ENCODE results near the gene FHAD1.

The FHAD1 gene

GRCh38 chr1:15282038-15282437 lies 35.0 kb downstream of the FHAD1 start:
- H3K4me3 ChIP-seq (ENCODE audit: low read depth, low read length), result no peak overlapping the region
- DNase-seq (ENCODE audit: low read depth), result no peak
- TF ChIP-seq, protein P1, sequence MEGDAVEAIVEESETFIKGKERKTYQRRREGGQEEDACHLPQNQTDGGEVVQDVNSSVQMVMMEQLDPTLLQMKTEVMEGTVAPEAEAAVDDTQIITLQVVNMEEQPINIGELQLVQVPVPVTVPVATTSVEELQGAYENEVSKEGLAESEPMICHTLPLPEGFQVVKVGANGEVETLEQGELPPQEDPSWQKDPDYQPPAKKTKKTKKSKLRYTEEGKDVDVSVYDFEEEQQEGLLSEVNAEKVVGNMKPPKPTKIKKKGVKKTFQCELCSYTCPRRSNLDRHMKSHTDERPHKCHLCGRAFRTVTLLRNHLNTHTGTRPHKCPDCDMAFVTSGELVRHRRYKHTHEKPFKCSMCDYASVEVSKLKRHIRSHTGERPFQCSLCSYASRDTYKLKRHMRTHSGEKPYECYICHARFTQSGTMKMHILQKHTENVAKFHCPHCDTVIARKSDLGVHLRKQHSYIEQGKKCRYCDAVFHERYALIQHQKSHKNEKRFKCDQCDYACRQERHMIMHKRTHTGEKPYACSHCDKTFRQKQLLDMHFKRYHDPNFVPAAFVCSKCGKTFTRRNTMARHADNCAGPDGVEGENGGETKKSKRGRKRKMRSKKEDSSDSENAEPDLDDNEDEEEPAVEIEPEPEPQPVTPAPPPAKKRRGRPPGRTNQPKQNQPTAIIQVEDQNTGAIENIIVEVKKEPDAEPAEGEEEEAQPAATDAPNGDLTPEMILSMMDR (IDR thresholded peaks at IDR 0.05; ENCODE audit: low read depth, low read length, missing control alignments), result no peak

- TF ChIP-seq, protein P1 (IDR thresholded peaks at IDR 0.05; ENCODE audit: low read depth, low read length, missing control alignments), result no peak
- no peak overlapping the region for H3K4me3 ChIP-seq (ENCODE audit: low read depth, low read length)
- no peak for DNase-seq (ENCODE audit: low read depth)
Measured at GRCh38 chr1:15282810-15283474, 35.9 kb downstream of the FHAD1 start.

DNA sequence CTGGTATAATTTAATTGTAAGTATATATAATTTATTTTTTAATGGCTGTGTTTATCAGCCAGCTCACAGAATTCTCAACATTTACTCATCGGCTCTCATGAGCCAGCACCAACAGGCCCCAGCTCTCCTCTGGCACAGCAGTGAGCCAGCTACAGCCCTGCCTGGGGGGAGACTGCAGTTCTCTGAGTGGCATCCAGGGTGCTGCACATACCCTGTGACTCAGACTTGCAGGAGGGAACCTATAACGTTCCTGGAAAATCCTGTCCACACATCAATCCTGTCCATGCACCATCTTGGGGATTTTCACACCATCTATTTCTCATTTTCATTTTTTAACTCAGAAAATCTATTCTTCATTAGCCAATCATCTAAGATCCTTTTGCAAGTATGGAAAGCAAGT lies 36.5 kb downstream of the FHAD1 start:
- H3K4me3 ChIP-seq (ENCODE audit: low read depth, low read length), result no peak overlapping the region
- TF ChIP-seq, protein P1 (IDR thresholded peaks at IDR 0.05; ENCODE audit: low read depth, low read length, missing control alignments), result no peak
- DNase-seq (ENCODE audit: low read depth), result no peak

DNA sequence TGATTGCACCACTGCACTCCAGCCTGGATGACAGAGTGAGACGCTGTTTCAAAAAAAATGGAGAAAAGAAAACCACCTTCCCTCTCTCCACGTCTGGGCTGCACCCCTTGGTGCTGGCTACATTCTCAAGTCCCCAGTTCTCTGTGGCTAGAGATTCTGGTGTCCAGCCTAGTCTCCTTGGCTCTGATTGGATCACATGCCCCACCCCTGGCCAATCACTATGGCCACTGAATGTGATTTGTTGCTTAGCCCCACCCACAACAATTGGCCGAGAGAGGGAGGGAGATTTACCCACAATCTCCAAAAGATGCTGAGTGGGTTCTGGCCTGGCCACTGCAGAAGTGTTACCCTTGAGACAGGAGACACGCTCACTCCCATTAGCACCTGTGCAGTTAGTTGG lies 39.4 kb downstream of the FHAD1 start:
- H3K4me3 ChIP-seq (ENCODE audit: low read depth, low read length), result no peak overlapping the region
- TF ChIP-seq, protein P1 (IDR thresholded peaks at IDR 0.05; ENCODE audit: low read depth, low read length, missing control alignments), result no peak
- DNase-seq (ENCODE audit: low read depth), result no peak

GRCh38 chr1:15287035-15287979 lies 40.3 kb downstream of the FHAD1 start:
- H3K4me3 ChIP-seq (ENCODE audit: low read depth, low read length), result no peak overlapping the region
- TF ChIP-seq, protein P1 (IDR thresholded peaks at IDR 0.05; ENCODE audit: low read depth, low read length, missing control alignments), result no peak

DNA sequence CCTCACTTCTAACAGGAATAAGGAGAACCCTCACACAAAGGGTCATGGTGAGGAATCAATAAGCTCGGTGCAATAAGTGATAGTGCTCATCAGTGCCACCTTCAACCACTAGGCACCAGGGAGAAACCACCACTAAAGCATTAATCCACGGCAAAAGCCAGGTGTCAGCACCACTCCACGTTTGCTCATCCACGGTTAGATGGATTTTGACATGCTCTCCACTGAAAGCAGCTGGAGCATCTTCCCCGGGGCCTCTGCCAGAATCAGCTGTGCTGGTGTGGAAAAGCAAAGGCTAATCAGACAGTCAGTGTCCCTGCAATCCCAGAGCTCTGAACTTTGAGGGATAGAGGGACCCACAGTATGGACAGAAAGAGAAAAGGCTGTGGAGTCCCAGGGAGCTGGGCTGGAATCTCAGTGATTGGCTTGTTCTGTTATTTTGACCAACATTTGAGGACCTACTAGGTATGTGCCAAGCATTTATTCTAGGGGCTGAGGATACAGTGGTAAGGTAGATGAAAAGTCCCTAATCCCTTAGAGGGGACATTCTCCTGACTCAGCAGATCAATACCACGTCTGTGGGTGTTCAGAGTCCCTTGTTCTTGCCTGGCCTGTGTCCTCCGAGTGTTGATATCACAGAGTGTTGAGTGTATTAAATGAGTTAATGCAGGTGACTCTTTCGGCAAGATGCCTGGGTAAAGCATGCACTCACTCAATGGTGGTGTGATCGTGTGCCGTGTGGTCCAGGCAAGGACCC lies 41.3 kb downstream of the FHAD1 start:
- TF ChIP-seq, protein P1 (IDR thresholded peaks at IDR 0.05; ENCODE audit: low read depth, low read length, missing control alignments), result no peak
- no peak overlapping the region for H3K4me3 ChIP-seq (ENCODE audit: low read depth, low read length)
- no peak for DNase-seq (ENCODE audit: low read depth)

More at GRCh38 chr1:15287035-15287979, 40.3 kb downstream of the FHAD1 start:
- no peak for DNase-seq (ENCODE audit: low read depth)

All from GM12864 (cell line).